Upper lobe of left lung (tissue), 4 donors: ENCODE results near the gene UNCX.

Experiments
- EP300 ChIP-seq, 4 donors: sonication (generic); formaldehyde crosslinking; IDR thresholded peaks; one replicate each; pipeline ENCODE4 v1.5.1; 2017; ENCODE audit warnings: antibody characterized with exemption in 4 of 4, control low read depth in 2 of 4
- POLR2A ChIP-seq, 4 donors: fragments of 450-650 bp; IDR thresholded peaks; one replicate each; pipeline ENCODE4 v1.5.1; 2016 to 2017; ENCODE audit warnings: antibody characterized with exemption in 4 of 4, mild to moderate bottlenecking in 2 of 4
- POLR2AphosphoS5 ChIP-seq, 2 donors: sonication (generic); formaldehyde crosslinking; IDR thresholded peaks; one replicate each; pipeline ENCODE4 v1.5.1; 2017; ENCODE audit warnings: antibody characterized with exemption in 2 of 2
- TF ChIP-seq, protein P1 (sequence below), 6 experiments: fragments of 450-650 bp in 4 of 6; fragments of 200-600 bp in 2 of 6; sonication (generic) in 2 of 6; IDR thresholded peaks; one replicate each; pipeline ENCODE4 v1.5.1; 2016 to 2019; ENCODE audit warnings: antibody characterized with exemption in 6 of 6

DNA sequence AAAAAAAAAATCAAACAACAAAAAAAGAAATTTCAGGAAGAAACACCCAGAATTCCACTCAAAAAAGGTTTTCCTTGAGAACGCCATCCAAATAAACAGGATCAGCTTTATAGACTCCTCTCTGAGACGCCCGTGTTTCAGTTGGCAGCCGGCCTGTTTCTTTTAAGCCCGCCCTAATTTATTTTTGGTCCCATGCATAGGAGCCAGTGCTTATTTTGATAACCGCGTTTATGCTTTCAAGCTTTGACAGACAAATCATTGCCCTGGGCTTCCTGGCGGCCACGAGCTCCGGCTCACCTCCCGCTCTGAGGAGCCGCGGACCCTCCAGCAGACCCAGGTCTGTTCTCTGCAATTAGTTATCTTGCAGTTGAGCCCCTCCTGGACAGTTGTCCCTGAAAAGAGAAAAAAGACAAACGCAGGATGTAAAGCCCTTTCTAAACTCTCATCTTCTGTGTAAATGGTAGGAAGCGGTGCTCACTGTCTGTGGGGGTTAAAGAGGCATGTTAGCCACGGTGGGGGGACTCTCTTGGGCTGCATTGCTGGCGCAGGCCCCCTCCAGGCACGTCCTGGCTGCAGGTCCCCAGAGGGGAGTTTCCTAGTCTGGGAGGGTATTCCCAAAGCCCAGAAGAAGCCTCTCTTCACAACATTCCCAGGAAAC lies 22.2 kb upstream of the UNCX start:
- TF ChIP-seq, protein P1, sequence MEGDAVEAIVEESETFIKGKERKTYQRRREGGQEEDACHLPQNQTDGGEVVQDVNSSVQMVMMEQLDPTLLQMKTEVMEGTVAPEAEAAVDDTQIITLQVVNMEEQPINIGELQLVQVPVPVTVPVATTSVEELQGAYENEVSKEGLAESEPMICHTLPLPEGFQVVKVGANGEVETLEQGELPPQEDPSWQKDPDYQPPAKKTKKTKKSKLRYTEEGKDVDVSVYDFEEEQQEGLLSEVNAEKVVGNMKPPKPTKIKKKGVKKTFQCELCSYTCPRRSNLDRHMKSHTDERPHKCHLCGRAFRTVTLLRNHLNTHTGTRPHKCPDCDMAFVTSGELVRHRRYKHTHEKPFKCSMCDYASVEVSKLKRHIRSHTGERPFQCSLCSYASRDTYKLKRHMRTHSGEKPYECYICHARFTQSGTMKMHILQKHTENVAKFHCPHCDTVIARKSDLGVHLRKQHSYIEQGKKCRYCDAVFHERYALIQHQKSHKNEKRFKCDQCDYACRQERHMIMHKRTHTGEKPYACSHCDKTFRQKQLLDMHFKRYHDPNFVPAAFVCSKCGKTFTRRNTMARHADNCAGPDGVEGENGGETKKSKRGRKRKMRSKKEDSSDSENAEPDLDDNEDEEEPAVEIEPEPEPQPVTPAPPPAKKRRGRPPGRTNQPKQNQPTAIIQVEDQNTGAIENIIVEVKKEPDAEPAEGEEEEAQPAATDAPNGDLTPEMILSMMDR (IDR thresholded peaks at IDR 0.05): no peak
- TF ChIP-seq POLR2A (IDR thresholded peaks at IDR 0.05): no peak
- TF ChIP-seq POLR2AphosphoS5 (IDR thresholded peaks at IDR 0.05): no peak
- no peak for TF ChIP-seq EP300 (IDR thresholded peaks at IDR 0.05)
